ENCODE measurements around the gene SIX3.

Gene SIX3

GRCh38 chr2:44939106-44940048 lies 2.1 kb upstream of the SIX3 start:
- Histone ChIP-seq H3K4me2 (ENCODE audit: low read length) (no peak overlapping the region), H3K9ac (ENCODE audit: low read length) (no peak overlapping the region), H3K27ac (ENCODE audit: low read depth, low read length, poor library complexity, severe bottlenecking) (no peak overlapping the region), H4K20me1 (ENCODE audit: insufficient read depth, low read length) (no peaks in the 10 kb centered on the region), H3K79me2 (ENCODE audit: insufficient read depth, low read length) (no peaks in the 10 kb centered on the region), H3K4me3 (ENCODE audit: low read depth, low read length, poor library complexity, severe bottlenecking) (no peak overlapping the region), H3K36me3 (ENCODE audit: insufficient read depth, low read length) (no peaks in the 10 kb centered on the region), H3K9me2 (ENCODE audit: low read depth, low read length) (no peaks in the 10 kb centered on the region), H3K4me1 (ENCODE audit: insufficient read depth, low read length, severe bottlenecking) (no peaks in the 10 kb centered on the region), H2AFZ (ENCODE audit: low read length) (no peak overlapping the region), H3K9me3 (ENCODE audit: low read length) (no peaks in the 10 kb centered on the region), H3F3A (ENCODE audit: insufficient read depth, low read length) (no peaks in the 10 kb centered on the region), H3K27me3 (ENCODE audit: insufficient read depth, low read length) (no peaks in the 10 kb centered on the region)
- TF ChIP-seq, protein P1, sequence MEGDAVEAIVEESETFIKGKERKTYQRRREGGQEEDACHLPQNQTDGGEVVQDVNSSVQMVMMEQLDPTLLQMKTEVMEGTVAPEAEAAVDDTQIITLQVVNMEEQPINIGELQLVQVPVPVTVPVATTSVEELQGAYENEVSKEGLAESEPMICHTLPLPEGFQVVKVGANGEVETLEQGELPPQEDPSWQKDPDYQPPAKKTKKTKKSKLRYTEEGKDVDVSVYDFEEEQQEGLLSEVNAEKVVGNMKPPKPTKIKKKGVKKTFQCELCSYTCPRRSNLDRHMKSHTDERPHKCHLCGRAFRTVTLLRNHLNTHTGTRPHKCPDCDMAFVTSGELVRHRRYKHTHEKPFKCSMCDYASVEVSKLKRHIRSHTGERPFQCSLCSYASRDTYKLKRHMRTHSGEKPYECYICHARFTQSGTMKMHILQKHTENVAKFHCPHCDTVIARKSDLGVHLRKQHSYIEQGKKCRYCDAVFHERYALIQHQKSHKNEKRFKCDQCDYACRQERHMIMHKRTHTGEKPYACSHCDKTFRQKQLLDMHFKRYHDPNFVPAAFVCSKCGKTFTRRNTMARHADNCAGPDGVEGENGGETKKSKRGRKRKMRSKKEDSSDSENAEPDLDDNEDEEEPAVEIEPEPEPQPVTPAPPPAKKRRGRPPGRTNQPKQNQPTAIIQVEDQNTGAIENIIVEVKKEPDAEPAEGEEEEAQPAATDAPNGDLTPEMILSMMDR (IDR thresholded peaks at IDR 0.05; ENCODE audit: low read length): no peak
- no peak for TF ChIP-seq EZH2 (IDR thresholded peaks at IDR 0.05; ENCODE audit: borderline replicate concordance, low read length)

- TF ChIP-seq, protein P1 (IDR thresholded peaks at IDR 0.05; ENCODE audit: low read length): no peak
- TF ChIP-seq EZH2 (IDR thresholded peaks at IDR 0.05; ENCODE audit: borderline replicate concordance, low read length): no peak
- no peaks in the 10 kb centered on the region for H3K9me2 ChIP-seq (ENCODE audit: low read depth, low read length)
- H3F3A ChIP-seq (ENCODE audit: insufficient read depth, low read length): no peaks in the 10 kb centered on the region
- no peak overlapping the region for H3K4me3 ChIP-seq (ENCODE audit: low read depth, low read length, poor library complexity, severe bottlenecking)
- no peak overlapping the region for H3K9ac ChIP-seq (ENCODE audit: low read length)
- H3K27ac ChIP-seq (ENCODE audit: low read depth, low read length, poor library complexity, severe bottlenecking): no peak overlapping the region
- H3K27me3 ChIP-seq (ENCODE audit: insufficient read depth, low read length): no peaks in the 10 kb centered on the region
- no peaks in the 10 kb centered on the region for H3K9me3 ChIP-seq (ENCODE audit: low read length)
- H3K36me3 ChIP-seq (ENCODE audit: insufficient read depth, low read length): no peaks in the 10 kb centered on the region
- no peaks in the 10 kb centered on the region for H3K4me1 ChIP-seq (ENCODE audit: insufficient read depth, low read length, severe bottlenecking)
- no peak overlapping the region for H2AFZ ChIP-seq (ENCODE audit: low read length)
- H4K20me1 ChIP-seq (ENCODE audit: insufficient read depth, low read length): no peaks in the 10 kb centered on the region
- H3K4me2 ChIP-seq (ENCODE audit: low read length): no peak overlapping the region
- no peaks in the 10 kb centered on the region for H3K79me2 ChIP-seq (ENCODE audit: insufficient read depth, low read length)
Observed at GRCh38 chr2:44940049-44940494, 1.4 kb upstream of the SIX3 start.

- no peaks in the 10 kb centered on the region for H4K20me1 ChIP-seq (ENCODE audit: insufficient read depth, low read length)
- no peak overlapping the region for H2AFZ ChIP-seq (ENCODE audit: low read length)
- no peak overlapping the region for H3K27ac ChIP-seq (ENCODE audit: low read depth, low read length, poor library complexity, severe bottlenecking)
- no peak overlapping the region for H3K4me3 ChIP-seq (ENCODE audit: low read depth, low read length, poor library complexity, severe bottlenecking)
- no peak overlapping the region for H3K4me2 ChIP-seq (ENCODE audit: low read length)
- no peak for TF ChIP-seq EZH2 (IDR thresholded peaks at IDR 0.05; ENCODE audit: borderline replicate concordance, low read length)
- TF ChIP-seq, protein P1 (IDR thresholded peaks at IDR 0.05; ENCODE audit: low read length): no peak
- H3K4me1 ChIP-seq (ENCODE audit: insufficient read depth, low read length, severe bottlenecking): no peaks in the 10 kb centered on the region
- H3K9me3 ChIP-seq (ENCODE audit: low read length): no peaks in the 10 kb centered on the region
- no peaks in the 10 kb centered on the region for H3K36me3 ChIP-seq (ENCODE audit: insufficient read depth, low read length)
- H3K79me2 ChIP-seq (ENCODE audit: insufficient read depth, low read length): no peaks in the 10 kb centered on the region
- H3F3A ChIP-seq (ENCODE audit: insufficient read depth, low read length): no peaks in the 10 kb centered on the region
- H3K27me3 ChIP-seq (ENCODE audit: insufficient read depth, low read length): no peaks in the 10 kb centered on the region
- no peak overlapping the region for H3K9ac ChIP-seq (ENCODE audit: low read length)
- H3K9me2 ChIP-seq (ENCODE audit: low read depth, low read length): no peaks in the 10 kb centered on the region
Observed at GRCh38 chr2:44940732-44941464, 604 bp upstream of the SIX3 start.

Measured in OCI-LY1 (cell line).